HUES6 (cell line): ENCODE measurements around the gene ARPC3.
"Not testable (repeated sequence)": the region's sequence is repeated elsewhere in the genome, so short reads cannot be mapped to it uniquely, and the experiment has no call there.

Experiments
- H3K27ac ChIP-seq: 2 replicates; pipeline ENCODE4 v1.7.0; 2013; ENCODE audit warnings: low read depth, mild to moderate bottlenecking, low read length, inconsistent platforms
- H3K27me3 ChIP-seq: 2 replicates; pipeline ENCODE4 v1.6.1; 2013; ENCODE audit warnings: low read length; ENCODE audit not compliant: control insufficient read depth, insufficient read depth
- H3K36me3 ChIP-seq: 2 replicates; pipeline ENCODE4 v1.6.1; 2013; ENCODE audit warnings: low read length; ENCODE audit not compliant: control insufficient read depth, insufficient read depth
- H3K4me1 ChIP-seq: 2 replicates; pipeline ENCODE4 v1.6.1; 2013; ENCODE audit warnings: low read length; ENCODE audit not compliant: control insufficient read depth, insufficient read depth
- H3K4me3 ChIP-seq: 2 replicates; pipeline ENCODE4 v1.5.1; 2013; ENCODE audit warnings: low read depth, low read length
- H3K9ac ChIP-seq: one replicate; pipeline ENCODE4 v1.6.1; 2013; ENCODE audit warnings: mild to moderate bottlenecking, low read length
- H3K9me3 ChIP-seq: 2 replicates; pipeline ENCODE4 v1.6.1; 2013; ENCODE audit warnings: low read depth, low read length; ENCODE audit not compliant: control insufficient read depth, insufficient read depth

The ARPC3 gene

DNA sequence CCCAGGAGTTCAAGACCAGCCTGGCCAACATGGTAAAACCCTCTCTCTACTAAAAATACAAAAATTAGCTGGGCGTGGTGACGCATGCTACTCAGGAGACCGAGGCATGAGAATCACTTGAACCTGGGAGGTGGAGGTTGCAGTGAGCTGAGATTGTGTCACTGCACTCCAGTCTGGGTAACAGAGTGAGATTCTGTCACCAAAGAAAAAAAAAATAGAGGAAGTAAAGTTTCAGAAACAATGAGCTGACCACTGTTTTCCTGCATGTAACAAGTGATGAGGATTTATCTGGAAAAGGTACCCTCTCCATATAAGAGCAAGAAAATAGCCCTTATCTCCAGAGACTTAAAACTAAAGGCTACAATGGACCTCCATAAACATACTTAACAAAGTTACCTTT, 33.0 kb downstream of the ARPC3 start:
- H3K27ac ChIP-seq, H3K4me3 ChIP-seq, H3K27me3 ChIP-seq, H3K4me1 ChIP-seq, H3K9me3 ChIP-seq, H3K36me3 ChIP-seq, H3K9ac ChIP-seq: not testable (repeated sequence)

- Histone ChIP-seq H3K9ac (peak overlapping the region; percentile 39), H3K27ac (peak overlapping the region; percentile 6; the same call in 1 of the 2 replicates)
- H3K27me3 ChIP-seq, H3K4me1 ChIP-seq, H3K9me3 ChIP-seq, H3K36me3 ChIP-seq, H3K4me3 ChIP-seq: not testable (repeated sequence)
These were observed 40.1 kb downstream of the ARPC3 start for GRCh38 chr12:110410086-110410485.

GRCh38 chr12:110405126-110405662, 44.9 kb downstream of the ARPC3 start:
- H3K27me3 ChIP-seq, H3K4me1 ChIP-seq, H3K9ac ChIP-seq, H3K4me3 ChIP-seq, H3K27ac ChIP-seq, H3K9me3 ChIP-seq: not testable (repeated sequence)
- H3K36me3 ChIP-seq, result peaks cover 13% of the 10 kb centered on the region

DNA sequence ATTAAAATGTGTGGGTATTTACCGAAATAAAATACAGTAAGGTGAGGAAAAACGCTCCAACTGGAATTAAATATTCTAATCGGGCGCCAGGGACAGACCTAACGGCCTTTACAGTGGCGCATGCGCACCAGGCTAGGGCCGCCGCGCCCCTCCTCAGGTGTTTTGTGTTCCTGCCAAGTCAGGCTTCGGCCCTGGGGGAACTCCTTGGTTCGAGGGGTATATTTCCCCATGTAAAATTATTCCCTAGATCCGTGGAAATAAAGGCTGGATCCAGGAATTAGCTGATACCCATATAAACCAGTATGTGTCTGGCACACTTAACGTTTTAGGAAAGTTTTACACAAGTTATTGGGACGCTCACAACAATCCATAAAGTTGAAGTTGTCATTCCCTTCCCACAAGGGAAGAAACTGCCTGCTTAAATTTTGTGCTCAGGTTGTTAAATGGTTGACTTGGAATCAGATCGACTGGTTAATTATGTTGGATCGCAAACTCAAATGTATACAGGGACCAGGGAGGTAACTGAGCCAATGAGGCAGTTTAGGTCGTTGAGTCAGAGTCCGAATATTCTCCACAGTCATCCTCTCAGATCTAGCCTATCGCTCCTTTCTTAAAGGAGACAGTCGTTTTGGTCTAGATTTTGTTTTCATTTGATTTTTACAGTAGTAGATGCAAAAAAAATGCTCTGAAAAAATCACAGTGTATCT, 46.0 kb downstream of the ARPC3 start:
- Histone ChIP-seq H3K9ac (peak overlapping the region; percentile 99), H3K4me3 (peak overlapping the region; percentile 83)

DNA sequence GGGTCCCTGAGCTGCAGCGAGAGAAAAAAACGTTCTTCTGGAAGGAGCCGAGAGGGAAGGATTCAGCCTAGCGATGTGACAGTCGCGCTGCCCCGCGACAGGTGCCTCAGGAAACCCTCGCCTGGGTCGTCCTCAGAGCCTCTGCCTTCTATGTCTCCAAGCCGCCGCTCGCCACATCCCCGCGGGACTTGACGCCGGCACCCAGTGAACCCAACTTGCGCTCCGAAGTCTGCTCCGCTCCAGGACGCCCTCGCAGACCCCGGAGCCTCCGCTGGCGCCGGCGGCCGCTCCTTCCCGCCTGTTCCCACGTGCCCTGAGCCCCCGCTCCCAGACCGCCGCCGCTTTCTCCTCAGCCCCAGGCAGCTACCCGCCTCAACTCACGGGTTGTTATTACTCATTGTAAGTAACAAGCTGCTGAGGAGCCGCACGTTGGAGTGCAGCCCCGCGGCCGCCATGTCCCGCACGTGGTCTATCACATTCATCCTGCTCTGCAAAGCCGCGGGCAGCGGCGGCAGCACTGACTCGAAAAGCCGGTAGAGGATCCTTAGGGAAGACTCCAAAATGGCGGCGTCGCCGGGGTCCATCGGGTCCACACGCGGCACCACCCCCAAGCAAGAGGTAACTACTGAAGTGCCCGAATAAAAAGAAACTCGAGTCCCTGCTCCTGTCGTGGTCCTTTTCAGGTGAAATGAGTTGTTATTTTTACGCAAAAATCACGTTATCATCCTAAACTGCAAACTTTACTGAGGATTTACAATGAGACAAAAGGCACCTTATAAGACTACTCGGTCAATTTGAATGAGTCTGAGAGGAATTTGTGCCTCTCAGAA, 46.8 kb downstream of the ARPC3 start, which contains the start of gene ANAPC7:
TSS of gene ANAPC7 (minus strand) at position 563 of the 830 bp plus-strand sequence. CDS start at position 482, 81 bp downstream.
- H3K27ac ChIP-seq, result peak within 1 kb of the TSS; percentile 100
- no peaks in the 10 kb centered on the region for H3K27me3 ChIP-seq
- no peaks in the 10 kb centered on the region for H3K9me3 ChIP-seq
- peak within 1 kb of the TSS; percentile 83 for H3K4me3 ChIP-seq
- peak within 1 kb of the TSS; percentile 99 for H3K9ac ChIP-seq
- H3K36me3 ChIP-seq, result peaks cover 25% of the 10 kb centered on the region
- H3K4me1 ChIP-seq, result peaks cover 6% of the 10 kb centered on the region

More for the DNA sequence above, 46.0 kb downstream of the ARPC3 start:
- H3K36me3 ChIP-seq, result peaks cover 21% of the 10 kb centered on the region
- H3K4me1 ChIP-seq, result peaks cover 6% of the 10 kb centered on the region
- H3K27me3 ChIP-seq, result no peaks in the 10 kb centered on the region
- no peaks in the 10 kb centered on the region for H3K9me3 ChIP-seq
- H3K27ac ChIP-seq, result peak overlapping the region; percentile 100
